CD1c-positive myeloid dendritic cell (primary cell): ENCODE data around the gene TRPM1.

Experiments used
- DNase-seq: peaks from one replicate; pipeline ENCODE4 v3.0.0-alpha.2; 2016; ENCODE audit errors: extremely low spot score

Gene TRPM1

DNA sequence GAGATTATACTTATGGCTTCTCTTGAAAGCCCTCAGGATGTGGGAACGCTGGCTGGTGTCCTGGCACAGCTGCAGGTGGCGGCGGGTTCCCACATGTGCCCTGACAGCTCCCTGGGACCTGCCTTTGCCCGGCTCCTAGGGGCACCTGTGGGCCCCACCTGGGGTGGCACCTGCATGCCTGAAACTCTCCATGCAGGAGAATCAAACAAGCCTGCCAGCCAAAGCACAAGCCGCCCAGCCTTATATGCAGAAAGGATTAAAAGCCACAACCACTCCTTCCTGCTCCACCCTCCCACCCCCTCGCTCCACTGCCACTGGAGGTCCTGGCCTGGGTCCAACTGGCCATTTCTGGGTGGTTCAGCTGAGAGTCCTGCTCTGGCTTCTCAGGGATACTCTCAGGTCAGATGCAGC, 18.1 kb downstream of the TRPM1 start:
- DNase-seq = no peak

DNA sequence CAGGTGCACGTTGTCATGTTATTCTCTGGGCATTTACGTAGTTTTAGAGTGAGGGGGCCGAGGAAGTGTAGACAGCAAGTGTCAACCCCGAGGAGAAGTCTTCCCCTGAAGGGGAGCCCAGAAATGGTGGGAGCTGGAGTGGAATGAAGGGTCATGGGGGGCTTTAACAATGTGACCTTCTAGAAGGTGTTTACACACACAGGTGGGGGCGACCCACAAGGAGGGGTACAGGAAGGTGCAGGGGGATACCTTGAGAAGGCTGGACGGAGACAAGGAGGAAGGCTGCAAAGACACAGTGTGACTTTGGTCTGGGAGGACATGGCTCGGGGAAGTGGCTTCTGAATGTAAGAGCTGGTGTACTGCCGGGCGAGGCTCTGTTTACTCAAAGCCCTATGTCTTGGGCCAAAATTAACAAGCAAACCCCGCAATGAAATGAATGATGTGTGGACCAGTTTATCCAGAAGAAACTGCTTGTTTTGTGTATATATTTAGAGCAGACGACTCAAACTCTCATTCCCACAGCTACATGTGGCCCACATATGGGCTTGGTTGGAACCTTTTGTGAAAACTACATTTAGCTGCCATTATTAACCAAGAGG, 18.7 kb downstream of the TRPM1 start:
- DNase-seq = no peak

DNA sequence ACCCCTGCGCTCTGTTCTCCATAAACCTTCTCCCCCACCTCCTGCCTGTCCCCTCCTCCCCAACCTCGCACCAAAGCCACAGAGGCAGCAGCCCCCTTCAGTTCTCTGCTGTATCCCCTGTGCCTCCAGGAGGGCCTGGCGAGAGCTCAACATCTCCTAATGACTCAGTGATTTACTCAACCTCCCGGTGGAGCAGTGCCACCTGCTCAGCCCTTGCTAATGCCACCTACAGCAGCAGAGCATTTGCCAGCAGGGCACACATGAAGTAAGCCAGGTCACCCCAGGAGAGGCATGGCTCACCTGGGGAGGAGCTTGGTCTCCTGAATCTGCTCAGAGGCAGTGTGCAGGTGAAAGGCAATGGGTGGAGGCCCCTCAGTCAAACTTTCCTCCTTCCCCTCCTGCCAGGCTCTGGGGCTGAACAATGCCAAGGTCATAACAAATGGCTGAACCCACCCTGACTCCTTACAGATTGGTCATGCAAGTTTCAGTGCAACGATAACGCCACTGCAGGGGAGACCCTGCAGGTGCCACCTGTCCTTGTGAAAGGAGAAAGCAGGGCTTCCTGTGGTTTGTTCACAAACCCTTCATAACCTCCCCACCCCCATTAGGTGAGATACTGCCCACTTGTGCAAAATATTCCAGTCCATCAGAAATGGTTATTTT, 19.8 kb downstream of the TRPM1 start:
- DNase-seq = no peak

DNA sequence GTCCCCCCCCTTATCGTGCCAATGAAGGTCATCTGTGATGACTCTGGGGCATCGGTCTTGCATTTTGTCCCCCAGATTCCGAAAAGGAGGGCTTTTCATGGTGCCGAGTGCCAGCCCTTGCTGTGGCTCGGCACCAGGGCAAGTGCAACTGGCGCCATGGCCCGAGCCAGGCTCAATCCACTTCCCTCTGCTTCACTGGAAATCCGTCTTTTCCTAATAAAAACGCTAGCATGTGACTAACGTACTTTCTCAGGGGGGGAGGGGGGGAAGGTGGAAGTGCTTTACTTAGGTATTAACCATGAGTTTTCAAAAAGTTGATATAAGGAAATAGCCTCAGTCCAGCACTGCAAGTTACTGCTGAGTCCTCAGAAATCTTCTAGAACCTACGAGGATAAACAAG, 20.5 kb downstream of the TRPM1 start:
- DNase-seq = peak; percentile 60

DNA sequence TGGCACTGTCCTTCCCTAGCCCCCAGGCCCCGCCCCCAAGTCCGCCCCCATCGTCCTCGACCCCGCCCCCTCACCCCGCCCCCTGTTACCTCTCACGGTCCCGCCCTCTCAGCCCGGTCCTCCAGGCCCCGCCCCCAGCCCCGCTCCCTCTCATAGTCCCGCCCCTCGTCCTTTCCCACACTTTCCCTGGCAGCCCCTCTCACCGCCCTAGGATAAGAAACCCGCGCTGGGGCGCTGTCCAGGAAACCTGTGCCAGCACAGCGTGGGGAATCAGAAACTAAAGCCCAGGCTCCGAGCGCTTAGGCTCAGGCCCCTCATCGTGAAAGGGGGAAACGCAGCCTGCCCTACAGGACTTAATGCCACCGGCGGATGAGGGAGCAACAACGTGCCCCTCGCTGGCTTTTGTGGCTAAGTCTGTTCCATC, 20.9 kb downstream of the TRPM1 start:
- DNase-seq = peak; percentile 40

DNA sequence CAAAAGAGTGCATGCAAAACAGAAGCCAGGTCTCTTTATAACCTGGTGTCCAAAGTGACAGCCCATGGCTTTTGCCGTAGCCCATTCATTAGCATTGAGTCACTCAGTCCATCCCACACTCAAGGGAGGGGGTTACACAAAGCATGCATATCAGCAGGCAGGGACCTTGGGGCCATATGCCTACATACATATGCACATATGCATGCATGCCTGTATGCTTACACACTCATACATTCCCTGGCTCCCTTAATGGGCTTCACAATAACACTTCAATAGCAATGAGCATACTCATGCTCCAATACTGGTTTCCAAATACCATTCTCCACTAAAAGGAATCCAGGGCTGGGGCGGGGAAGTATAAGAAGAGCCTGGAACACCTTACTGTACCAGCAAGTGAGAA, 22.0 kb downstream of the TRPM1 start:
- DNase-seq = no peak

DNA sequence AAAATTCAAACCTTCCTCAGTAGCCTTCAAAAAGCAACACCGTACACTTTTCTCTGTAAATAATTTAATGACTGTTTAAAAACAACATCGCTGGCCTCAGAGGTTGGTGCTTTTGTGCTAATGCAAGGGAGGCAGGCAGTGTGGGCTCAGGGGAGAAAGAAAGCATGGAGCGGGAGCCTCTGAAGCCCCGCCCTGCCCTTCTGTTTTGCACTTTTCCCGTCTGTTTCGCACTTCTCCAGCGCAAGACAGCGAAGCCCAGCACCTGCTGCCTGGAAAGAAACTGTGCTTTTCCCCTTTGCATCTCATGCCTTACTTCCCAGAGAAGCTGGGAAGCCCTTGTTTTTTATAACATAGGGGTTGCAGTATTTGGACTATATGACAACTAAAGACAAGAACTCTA, 23.1 kb downstream of the TRPM1 start:
- DNase-seq = no peak

DNA sequence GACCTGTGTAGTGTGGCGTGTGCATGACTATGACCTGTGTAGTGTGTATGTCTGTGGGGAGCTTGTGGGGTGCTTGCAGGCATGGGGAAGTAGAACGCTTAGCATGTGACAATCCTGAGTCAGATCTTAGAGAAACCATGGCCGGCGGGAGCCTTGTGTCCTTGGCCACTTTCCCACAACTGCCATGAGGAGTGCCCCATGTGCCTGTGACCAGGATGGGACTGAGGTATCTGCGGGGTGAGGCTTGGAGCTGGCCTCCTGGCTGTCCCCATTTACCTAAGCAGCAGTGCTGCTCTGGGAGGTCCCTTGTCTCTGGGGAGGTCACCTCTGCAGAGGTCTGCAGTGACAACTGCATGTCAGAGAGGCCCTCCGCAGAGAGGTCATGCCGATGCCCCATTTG, 23.6 kb downstream of the TRPM1 start:
- peak; percentile 41 for DNase-seq

DNA sequence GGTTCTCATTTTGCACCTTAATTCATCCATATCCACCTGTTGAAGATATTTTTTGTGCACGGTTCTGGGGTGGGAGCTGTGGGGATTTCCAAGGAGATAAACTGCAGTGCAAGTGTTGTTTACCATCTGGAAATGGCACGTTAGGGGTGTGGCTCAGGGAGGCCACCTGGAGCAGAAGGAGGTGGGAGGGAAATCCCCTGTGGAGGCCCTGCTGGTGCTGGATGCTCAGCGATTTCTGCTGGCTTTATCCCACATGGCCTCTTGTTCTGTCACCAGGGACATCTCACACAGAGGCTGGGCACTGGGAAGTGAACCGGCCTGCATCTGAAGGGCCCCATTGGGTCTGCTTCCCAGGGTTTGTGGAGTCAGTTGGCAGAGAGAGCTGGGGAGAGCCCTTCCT, 24.3 kb downstream of the TRPM1 start:
- no peak for DNase-seq

DNA sequence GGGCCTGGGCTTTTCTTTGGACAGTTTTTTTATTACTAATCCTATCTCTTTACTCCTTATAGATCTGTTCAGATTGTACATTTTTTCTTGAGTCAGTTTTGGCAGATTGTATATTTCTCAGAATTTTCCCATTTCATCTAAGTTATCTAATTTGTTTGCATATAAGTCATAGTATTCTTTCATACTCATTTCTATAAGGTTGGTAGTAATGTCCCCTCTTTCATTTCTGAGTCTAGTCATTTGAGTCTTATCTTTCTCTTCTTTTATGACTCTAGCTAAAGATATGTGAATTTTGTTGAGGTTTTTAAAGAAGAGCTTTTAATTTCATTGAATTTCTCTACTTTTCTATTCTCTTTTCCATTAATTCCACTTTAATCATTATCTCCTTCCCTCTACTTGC, 27.2 kb downstream of the TRPM1 start:
- DNase-seq = no peak

DNA sequence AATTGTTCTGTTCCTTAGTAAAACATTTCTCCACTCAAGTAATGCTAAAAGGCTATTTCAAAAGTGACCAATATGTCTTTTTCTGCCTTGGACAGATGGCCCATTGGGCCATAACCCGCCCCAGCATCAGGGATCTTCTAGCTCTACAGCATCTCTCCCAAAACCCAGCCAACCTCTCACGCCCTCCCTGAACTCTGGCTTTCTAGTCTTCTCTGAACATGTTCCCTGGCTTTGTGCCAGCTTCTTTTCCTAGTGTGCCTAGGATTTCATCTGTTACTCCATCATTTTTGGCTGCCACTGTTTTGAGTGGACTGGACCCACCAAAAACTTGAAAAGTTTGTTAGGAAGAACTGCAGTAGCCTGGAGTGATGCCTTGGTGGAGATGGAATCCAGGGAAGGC, 30.7 kb downstream of the TRPM1 start:
- no peak for DNase-seq

DNA sequence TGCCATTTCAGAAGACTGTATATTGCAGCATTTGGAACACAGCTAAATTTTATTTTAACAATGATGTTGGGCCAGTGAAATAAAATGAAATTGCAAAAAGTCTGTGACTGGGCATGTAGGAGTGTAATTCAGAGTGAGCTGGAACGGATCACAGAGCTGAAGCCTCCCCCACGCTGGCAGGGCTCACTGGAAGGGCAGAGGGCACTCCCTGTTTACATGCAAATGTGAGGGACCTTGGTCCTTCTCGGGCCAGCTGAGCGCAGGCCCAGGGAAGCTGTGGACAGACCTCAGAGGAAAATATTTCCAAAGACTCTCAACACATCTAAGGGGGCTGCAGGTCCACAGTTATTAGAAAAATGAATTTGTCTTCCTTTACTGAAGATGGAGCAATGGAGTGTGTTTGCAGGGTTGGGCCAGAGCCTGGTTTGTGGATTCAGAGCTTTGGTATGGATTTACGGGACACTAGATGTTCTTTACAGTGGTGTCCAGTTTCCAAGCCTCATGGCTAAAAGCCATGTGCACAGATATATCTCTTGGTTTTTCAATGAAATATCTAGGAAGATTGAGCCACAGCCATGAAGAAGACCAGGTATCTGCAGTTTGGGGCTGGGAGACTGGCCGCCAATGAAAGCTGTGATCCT, 32.0 kb downstream of the TRPM1 start:
- no peak for DNase-seq

DNA sequence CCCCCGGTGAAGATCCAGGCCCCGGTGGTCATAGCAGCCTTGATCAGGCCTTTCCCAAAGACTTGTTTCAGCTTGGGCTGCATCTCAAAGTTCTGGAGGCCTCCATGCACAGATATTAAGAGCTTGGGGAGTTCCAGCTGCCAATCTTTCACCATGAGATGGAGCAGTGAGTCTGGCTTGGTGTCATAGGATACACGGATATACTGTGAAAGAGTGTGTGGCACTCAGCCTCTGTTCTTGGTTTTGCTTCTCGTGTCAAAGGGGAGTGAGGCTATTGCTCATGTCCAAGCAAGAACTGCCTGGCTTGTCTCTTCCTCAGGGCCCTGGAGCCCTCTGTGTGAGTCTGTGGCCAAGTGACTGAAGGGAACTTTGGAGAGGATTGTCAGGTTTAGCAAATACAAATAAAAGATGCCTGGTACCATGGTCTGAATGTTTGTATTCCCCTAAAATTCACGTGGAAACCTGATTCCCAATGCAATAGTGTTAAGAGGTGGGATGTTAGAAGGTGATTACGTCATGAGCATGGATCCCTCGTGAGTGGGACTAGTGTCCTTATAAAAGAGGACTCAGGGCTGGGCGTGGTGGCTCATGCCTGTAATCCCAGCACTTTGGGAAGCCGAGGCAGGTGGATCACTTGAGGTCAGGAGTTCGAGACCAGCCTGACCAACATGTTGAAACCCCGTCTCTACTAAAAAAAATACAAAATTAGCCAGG, 33.5 kb downstream of the TRPM1 start:
- no peak for DNase-seq

DNA sequence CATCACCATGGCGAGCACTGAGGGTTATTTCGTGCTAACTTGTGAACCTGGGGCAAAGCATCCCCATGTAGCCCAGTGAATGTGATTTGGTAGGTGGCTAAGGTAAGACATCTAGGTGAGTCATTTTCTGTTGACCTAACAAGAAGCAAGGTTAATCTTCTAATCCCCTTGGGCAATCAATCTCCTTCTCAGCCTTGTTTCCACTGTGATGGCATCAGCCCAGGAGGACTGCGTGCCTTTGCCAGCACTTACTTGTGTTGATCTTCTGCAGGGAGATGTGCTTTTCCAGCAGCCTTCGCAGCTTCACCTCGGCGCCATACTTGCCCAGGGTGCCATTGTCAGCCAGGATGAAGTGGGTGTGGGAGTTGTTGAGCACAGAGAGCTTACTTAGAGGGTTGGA, 35.7 kb downstream of the TRPM1 start:
- no peak for DNase-seq

DNA sequence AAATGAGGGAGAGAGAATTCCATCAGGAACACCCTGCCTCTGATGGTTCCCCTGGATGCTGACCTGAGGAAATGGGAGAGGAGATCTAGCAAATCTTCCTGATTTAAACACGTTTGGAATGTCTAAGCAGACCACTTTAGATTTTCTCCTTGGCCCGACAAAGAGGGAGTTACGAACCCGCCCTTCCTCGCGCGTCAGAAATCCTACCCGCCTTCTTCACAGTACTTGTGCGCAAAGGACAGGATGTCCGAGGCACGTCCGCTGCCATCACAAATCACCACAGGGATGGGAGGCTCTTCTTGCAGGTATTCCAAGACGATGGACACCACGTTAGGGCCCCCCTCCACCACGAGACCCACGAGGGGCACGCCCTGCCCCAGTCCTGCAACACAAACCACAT, 38.6 kb downstream of the TRPM1 start:
- DNase-seq = no peak

DNA sequence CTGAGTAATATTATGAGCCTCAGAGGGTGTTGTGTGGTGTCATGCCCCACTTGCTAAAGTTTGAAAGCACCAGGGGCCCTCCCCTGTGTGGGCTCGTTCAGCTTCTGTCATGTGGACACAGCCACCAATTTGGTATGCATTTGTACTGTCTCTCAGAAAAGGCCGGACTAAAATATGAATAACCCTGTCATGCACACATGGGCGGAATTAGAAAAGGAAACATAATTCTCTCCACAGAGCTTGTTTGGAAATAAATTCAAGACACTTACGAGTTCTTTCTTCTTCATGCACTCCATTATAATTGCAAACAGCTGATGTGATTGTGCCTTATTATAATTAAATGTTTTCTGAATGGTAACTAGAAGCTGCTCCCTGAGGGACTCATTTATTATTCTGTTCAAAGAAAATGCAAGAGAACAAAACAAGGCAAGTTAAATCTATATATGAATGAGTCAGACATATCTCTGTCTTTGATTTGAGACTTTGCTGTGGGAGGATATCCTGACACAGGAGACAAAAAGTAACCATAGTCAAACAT, 39.1 kb downstream of the TRPM1 start:
- no peak for DNase-seq

DNA sequence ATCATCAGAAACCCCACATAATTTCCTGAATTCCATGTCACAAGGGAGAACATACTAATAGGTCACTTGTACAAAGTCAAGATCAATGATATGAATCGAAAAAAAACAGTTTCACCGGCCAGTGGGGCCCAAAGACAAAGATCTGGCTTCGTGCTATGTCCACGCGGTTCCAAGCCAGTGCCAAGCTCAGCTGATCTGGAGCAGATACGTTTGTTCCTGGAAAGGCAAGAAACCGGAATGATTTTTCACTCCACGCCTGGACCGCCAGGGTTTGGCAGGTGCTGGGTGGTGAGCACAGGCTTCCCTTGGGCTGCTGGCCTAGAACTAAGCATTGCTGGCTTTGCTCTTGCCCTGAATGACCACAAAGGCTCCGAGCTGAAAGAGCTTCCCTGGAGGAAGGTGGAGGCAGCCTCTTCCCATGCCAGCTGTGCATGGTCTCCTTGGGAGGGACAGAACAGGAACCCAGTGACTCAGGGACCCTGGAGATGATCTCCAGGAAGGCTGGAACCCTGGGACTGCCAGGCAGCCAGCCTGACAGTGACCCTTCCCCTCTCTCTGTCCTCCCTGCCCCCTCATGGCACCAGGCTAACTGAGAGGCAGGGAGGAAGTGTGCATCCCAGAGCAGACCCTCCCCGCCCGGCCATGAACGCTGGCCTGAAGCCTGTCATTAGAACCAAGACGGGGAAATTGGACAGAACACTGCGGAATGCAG, 40.9 kb downstream of the TRPM1 start:
- no peak for DNase-seq

DNA sequence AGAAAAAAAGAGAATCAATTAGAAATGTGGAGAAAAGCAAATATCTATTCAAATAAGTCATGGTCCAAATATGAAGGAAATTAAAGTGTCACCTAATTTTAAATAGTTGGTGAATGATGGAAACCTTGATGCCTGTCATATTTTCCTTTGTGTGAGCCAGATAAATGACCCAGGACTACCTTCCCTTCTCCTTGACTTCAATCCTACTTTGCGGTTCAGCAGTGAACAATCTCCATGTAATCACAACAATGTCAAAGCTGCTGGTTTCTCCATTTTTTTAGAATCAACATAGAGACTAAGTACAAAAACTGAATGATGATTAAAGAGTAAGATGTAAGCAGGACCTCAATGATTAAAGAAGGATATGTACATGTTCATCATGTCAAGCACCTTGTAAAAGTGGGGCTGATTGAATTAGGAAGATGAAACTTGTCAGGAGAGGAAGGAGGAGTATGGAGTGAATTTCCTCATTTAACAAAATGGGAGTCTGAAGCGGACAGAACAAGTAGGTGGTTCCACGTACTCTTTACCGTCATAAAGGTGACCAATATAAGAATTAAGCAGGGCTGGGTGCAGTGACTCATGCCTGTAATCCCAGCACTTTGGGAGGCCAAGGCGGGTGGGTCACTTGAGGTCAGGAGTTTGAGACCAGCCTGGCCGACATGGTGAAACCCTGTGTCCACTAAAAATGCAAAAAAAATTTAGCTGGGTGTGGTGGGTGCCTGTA, 43.1 kb downstream of the TRPM1 start:
- DNase-seq = no peak

DNA sequence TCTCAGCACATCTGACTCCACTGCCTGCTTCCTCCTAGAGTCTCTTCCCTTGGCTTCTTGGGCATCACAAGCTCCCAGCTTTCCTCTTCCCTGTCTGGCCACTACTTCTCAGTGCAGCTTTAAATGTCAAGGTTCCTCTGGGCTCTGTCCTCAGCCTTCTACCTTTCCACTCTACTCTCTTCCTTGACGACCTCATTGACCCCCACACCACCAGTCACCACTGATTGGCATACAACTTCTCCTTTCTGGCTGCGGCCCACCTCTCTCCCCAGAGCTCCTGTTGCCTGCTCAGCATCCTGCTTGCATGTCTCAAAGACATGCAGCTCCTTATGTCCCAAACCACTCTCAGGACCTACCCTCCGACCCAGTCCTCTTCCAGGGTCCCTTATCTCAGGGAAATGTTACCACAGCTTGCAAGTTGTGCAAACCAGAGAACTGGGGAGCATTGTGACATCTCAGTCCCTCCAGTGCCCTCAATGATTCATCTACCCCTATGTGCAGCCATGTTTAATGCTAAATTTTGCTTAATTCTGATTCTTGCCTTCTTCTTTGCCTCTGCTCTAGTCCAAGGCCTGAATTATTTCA, 49.9 kb downstream of the TRPM1 start:
- peak; percentile 33 for DNase-seq

DNA sequence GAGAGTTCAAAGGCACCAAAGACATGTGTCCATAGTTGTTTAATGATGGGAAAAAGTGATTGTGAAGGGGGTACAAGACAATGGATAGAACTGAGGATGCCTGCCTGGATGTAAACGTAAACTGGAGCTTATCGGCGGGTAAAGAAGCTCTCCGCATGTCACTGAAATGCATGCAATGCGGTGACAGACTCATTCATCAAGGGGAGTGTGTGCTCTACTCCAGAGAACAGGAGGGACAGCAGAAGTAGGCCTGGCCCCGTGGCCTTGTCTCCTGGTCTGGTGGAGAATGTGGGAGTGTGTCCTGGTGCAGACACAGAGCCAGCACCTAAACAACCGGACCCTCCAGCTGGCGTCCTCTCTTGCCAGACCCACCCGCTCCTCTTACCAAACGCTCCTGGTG, 50.6 kb downstream of the TRPM1 start:
- no peak for DNase-seq
